ENCODE data around the gene C3orf18. TPM values are rescaled to one million over a fixed set of nuclear protein-coding genes. Genes with fewer than 3 reads are reported as not detected.

Gene C3orf18
- total RNA-seq, 1 donor from 2014 or later = 13.6 TPM

DNA sequence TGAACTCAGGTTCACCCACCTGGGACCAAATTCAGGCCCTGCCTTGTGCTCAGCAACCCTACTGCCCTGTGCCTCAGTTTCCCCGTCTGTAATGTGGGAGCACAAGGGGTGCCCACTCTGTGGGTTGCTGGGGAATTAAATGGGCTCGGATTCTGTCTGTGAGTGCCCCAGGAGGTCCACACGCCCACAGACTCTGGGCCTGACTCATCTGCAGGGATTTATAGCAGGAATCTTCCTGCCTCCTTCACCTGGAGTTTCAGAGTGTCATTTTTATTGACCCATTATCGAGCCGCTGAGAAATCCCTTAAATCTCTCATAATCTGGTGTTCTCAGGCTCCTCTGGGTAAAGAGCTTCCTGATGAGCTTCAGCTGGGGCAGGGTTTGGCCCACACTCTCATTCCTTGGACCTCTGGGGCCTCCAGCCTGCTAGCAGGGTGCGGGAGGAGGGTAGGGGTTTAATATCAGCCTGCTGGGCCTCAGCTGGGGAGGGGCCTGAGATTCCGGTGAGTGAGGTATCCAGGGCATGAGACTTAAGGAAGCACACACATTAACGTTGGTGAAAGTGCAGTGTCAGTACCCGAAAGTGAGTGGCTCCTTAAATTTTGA is 16.4 kb downstream of the C3orf18 start:
- DNase-seq = no peak

DNA sequence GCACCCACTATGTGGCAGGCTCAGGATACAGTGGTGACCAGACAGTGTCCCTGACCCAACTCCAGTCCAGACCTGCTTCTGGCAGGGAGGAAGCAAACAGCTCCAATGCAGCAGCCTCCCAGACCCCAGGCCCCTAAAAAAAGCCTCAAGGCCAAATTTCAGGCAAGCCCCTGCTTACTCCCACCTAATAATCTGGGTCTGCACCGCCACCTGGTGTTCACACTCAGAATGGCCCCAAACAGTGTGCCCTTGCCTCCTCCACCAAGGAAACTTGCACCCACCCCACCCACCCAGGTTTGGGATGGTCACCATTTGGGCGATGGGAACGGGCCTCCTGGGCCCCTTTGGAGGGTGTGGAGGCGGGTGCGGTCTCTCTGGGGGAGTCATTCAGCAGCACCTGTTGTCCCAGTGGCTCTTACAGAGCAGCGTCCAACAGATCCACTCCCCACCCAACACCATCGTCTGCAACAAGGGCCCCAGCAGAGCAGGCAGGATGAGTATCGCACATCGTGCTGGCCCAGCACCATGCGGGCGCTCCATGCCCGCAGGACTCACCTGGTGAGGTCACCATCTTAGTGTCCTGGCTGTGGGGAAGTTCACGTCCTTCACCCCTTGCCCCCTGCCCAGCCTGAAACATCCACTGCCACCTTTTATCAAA is 17.3 kb downstream of the C3orf18 start:
- no peak for DNase-seq

DNA sequence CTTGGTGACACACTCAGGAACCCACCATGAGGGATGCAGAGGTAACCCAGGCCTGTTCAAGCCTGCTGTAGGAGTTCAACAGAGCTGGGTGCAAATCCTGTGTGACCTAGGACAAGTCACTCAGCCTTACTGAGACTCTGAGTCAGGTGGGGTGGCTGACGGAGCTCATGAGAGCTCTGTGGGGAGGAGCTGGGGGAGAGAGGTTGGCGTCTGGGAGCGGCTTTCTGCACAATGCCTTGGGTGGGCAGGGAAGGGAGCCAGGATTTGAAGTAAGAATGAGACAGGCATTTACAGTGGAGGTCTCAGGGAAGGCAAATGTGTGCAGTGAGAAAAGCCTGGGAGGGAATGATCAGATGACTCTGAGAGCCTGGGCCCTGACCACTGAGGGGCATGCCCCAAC is 18.3 kb downstream of the C3orf18 start:
- DNase-seq = no peak

DNA sequence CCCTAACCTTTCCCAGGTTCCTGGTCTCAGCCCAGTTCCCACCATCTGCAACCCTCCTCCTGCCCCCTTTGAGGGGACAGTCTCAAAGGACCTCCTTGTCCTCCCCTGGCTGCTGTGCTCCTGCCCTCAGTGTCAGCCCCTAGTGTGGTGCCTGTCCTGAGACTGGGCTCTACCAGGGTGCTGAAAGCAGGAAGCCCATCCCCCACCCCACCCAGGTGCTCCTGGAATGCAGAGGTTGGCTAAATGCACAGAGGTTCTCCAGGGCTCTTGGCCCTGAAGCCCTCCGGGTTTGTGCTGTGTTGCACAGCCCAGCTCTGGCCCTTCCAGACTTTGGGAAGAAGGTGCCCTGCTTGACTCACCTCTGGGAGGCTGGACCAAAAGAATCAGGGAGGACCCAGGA is 21.8 kb downstream of the C3orf18 start:
- DNase-seq = no peak

DNA sequence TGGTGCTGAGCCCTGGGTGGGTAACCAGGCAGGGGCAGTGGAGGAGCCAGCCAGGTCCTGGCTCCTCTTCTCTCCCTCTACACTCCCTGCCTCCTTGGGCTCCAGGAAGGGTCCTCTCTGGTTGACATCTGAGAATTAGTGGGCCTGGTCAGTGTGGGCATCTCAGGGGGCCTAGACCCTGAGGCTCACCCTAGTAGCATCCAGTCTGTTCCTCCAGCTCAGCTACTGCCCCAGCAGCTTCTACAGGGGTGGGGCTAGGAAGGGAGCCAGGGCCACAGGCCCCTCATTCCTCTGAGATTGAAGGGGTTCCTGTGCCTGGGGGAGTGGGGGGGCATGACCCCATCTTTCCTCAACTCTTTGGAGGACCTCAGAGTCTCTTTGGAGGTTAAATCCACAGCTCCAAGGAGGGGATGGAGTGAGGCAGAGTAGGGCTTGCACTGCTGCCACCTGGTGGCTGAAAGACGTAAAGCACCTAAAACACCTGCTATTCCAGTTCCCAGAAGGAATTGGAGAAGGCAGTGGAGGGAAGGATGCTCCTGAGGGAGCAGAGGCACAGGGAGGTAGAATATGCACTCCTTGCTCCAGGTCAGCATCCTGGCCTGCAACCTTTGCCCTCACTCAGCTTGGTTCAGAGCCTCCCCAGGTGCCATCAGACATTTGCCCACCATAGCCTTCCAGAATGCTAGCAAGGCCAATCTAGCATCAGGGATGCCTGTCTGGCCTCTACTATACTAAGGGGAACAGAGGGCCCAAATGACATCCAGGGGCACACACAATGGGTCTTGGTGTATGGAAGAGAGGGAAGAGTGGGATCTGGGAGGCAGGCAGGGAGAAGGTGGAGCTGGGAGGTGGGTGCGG is 25.1 kb downstream of the C3orf18 start:
- DNase-seq = peak; percentile 47

DNA sequence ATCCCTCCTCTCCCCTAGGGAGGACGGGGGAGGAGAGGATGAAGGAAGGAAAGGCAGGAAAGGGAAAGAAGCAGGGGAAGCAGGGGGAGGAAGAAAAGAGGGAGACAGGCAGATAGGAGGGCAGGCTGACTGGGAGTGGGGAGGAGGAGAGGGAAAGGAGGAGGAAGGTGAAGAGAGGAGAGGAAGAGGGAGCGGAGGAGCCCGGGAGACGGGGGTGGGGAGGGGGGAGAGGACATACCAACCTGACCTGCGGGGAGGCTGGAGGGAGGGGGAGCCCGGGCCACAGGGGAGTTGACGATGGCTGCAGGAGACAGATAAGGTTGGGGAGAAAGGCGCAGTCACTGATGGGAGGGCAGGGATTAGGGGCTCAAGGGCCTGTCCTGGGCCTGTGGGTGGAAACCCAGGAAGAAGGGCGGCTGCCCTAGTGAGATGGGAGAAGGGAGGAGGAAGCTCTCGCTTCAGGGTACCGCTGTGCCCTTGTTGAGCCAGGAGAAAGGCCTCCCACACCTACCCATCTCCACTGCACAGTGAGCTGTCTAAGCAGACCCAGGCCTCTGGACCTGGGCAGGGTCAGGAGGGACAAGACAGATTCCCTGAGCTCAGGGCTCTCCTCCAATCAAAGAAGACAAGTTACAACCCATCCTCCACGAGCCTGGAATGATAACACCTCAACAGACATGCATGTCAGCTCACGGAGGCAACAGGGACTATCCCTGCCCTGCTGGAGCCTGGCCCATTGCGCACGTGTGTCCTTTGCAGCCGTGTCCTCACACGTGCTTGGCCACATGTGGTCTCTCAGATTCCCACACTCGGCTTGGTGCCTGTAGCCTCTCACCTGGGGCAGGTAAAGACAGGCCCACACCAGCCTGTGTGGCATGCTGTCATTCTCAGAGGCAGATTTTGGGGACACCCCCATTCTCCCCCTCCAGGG is 27.9 kb downstream of the C3orf18 start:
- no peak for DNase-seq

DNA sequence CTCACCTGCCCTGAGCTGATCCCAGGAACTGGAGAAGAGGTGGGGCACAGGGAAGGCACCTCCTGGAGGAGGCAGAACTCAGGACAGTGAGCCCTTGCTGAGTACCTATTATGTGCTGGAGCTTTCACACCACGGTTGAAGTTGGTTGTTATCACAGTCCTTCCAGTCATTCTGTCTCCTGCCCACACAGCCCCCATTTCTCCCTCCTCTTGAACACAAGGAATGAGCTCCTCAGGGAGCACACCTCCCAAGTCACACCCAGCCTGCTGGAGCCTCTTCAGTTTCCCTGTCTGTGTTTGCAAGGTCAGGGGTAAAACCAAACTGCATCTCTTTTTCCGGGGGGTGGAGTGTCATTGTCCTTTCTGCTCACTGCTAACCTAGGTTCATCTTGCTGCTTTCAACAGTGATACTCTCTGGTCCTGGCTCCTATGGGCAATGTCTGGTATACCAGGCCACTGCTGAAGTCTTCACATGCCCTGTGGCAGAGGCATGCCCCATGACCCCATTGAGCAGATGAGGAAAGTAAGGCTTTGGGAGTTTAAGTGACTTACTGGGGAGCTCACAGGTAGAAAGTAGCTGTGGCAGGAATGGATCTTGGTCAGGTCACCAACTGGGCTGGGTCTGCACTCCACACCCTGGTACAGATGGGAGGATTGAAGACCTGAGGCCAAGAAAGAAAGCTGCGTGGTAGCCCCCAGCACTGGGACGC is 30.0 kb downstream of the C3orf18 start:
- DNase-seq = no peak

DNA sequence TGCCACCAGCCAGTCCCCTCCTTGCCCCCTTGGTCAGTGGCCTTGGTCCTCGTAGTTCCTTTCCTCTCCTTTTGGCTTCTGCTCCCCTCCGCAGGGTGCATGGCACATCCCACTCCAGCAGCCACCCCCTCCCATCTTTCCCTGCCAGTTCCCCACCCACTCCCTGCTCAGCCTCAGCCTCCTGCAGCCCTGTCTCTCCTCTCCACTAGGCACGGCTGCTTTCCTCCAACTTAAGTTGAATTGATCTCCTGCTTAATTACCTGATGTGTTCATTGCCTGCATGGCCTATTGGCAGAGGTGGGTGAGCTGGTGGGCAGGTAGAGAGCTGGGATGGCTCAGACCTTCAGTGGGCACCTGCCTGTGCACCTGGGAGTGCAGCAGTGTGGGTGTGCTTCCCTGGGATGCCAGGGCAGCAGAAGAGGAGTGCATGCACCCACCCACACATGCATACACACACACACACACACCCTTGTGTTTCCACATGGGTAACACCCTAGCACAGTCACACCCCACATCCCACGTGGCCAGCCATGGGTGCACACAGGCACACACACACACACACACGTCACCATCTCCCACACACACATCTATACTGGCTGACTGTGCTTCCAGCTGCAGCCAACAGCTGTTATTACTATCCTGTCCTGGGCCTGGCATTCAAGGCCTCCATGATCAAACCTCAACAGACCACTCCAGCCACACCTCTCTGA is 30.9 kb downstream of the C3orf18 start:
- peak; percentile 40 for DNase-seq

DNA sequence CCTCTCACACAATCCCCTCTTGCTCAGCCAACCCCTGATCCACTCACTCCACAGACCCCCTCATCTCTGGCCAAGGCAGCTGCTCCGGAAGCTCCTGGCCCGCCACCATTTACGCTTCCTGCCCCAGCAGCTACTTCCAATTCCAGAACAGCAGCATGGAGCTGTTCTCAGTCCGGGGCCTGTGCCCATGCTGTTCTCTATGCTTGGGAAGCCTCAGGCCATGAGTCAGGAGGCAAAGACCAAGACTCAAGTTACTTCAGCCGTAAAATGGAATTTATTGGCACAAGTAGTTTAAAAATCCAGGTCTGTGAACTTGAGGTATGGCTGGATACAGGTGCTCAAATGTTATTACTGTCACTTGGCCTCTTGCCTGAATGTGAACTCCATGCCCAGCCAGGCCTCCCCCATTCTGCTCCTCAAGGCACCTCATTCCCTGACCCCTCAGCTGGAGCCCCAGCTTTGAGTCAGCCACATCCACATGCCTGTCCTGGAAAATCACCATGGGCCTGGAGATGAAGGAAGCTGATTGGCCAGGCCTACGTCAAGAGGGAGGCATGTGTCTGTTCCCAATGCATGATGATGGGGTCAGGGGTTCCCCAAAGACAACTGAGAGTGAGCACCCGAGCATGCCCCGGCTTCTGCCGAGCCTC is 32.7 kb downstream of the C3orf18 start:
- no peak for DNase-seq

DNA sequence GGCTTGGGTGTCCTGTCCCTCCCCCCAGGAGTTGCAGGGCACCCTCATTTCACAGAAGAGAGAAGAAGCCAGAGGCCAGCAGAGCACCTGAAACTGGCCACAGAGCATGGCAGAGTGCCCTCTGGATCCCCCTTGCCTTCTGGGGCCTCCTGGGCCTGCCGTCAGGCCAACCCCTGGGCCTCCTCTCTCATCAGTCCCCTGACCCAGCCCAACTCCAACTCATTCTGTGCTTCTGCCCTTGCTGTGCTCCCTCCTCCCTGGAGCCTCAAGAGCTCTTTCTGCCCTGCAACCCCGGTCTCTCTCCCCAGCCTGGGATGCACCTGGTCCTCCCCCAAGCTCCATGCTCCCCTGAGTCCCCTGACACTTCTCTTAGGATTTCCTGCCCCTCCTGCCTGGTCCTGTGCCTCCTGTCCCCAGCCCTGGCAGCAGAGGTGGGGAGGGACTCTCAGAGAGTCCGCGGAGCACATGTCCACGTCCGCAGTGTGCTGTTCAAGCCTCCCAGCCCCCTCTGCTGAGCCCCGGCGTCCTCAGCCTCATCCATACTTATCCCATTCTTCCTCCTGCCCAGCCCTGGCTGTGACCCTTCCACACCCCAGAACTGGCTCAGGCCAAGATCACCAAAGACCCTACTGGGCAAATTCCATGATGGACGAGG is 33.6 kb downstream of the C3orf18 start:
- no peak for DNase-seq

DNA sequence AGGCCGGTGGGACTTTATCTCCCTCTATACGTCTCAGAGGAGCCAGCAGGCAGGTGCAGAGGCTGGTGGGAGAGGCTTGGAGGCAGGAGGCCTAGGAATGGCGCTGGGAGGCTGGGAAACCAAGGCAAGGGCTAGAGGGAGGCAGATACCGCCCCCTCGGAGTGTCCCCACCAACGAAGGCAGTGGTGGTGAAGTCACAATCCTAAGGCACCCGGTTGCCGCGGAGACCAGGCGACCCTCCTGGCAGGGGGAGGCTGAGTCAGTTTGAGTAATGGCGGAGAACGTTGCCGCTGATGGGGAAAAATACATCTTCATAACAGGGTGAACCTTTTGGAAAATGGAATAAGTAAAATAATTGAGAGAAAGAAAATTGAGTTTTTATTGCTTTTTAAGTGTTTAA is 34.2 kb downstream of the C3orf18 start:
- DNase-seq = no peak

DNA sequence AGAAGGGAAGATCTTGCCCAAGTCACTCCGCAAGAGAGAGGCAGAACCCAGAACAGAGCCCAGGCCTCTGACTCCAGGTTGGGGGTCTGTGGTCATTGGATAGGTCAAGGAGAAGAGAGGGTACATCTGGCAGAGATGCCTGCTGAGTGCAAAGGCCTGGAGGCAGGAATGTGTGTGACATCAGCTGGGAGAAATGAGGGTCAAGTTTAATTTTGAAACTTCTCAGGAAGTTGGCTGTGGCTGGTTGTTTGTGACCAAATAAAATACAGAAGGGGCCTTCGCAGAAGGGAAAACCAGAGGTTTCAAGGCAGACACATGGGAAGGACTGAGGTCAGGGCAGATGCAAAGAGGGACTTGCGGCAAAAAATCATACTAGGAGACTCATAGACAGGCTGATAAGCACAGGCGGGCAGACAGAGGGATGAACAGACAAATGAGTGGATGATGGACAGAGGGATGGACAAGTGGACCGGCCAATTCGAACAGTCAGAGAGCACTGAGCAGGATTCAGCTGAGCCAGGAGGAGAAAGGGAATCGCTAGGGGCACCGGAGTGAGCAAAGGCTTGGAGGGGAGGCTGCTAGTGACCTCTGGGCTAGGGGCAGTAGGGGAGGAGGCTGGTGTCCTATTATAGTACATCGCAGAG is 35.4 kb downstream of the C3orf18 start:
- no peak for DNase-seq

DNA sequence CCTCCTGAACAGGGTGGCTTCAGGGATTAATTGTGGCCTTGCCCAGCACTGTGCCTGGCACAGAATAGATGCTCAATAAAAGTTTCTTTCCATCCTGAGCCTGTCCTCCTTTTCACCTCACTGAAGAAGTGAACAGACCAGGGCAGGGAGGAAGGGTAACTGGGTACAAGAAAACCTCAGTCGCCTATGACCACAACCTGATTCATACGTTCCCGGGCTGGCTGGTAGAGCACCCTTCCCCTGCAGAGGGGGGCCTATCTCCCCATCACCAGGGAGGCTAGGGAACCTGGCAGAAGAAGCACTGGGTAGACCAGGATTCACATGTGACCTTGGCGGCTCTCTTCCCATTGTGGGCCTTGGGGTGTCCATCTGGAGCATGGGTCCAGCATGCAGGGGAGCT is 36.3 kb downstream of the C3orf18 start:
- DNase-seq = no peak

DNA sequence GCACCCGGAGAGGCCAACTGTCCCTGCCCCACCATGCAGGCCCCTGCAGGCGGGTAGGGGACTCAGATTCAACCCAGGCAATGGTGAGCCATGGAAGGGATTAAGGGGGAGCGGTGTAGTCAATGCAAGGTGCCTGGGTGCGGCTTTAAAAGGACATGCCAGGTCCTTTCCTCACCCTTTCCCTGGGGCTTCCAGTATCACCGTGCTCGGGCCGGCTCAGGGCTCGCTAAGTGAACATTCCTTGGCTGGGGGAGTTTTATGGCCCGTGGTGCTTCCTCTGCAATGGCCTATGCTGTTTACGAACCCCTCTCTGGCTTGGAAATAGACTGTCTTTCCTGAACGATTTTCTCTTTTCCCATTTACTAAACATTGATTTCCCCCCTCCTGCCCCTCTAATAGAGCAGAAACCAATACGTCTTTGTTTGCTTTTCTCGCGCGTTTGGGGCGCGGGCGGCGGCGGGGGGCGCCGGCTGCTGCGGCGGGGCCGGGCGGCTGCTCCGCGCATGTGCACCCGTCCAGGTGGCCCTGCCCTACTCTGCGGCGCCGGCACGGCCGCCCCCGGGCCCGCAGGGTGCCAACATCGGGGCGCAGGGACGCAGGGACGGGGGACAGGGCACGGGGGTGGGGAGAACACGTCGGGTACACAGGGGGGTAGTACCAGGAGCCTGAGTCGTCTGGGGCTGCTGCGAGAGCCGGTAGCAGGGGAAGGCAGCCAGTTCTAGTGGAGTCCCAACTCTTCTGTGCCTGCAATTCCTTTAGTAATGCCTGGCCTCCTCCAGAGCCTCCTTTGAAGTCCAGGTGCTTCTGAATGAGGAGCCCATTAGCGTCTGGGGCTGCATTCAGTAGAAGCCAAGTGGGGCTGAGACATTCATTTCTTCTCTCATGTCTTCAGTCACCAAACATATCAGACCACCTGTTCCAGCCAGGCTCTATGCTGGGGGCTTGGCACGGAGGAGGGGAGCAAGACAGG is 37.3 kb downstream of the C3orf18 start:
- DNase-seq = no peak

DNA sequence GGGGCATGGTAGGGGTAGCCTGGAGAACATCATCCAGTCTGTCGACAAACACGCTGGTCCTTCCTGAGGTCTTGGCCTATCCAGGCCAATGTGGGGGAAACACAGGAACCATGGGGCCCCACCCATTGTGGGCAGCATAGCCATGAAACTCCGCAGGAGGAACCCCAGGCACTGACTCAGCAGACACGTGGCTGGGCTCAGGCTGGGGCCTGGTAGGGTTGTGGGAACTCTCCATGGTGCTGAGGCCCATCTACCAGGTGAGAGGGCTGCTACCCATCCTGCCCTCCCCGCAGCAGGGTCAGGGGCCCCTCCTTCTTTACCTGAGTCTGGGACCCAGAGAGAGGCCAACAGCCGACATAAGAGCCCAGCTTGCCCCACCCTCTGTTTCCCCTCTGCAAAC is 41.6 kb downstream of the C3orf18 start:
- DNase-seq = no peak

DNA sequence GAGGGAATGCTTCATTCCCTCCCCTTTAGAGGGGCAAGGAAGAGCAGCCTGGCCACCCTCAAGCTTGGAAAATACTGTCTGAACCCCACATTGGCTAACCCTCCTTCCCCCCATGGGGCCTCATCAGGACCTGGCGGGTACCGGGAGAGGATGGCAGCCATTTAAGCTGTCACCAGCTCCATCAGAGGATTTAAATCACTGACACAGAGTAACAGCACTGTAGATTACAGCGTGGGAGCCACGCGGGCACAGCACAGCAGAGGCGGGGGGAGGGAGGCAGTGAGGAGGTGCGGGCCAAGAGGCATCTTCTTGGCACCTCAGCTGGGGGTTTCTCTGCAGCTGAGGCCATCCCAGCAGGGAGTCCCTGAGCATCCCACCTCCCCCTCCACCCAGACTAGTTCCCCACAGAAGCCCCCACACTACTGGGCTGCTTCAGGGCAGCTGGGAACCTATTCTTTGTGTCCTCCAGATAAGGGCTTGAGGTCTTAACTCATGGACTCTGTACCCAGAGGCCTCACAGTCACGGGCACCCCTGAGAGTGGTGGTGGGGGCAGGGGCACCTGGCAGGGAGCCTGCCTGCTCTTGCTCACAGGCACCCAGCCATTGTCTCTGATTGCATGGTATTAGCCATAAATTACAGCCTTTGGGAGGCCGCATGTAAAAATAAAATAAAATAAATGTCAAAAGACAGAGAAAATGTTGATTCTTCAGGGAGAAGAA is 42.2 kb downstream of the C3orf18 start:
- no peak for DNase-seq

DNA sequence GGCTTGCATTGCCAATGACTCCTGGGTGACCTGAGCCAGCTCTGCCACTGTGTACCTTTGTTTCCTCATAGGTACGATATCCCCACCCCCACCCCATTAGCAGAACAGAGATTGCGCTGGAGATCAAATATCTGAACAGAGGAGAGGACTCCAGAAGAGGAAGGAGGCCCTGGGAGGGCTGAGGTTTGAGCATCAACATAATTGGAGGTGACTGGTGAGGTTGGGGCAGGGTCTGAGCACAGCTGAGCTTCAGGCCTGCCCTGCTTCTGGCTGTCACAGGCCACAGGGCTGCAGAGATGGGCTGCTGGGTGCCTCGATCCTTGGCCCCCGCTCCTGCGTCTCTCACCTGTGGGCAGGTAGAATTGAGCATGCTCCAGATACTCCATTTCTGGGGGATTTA is 42.8 kb downstream of the C3orf18 start:
- no peak for DNase-seq
